ENCODE results near the gene PLAAT2. TPM values are rescaled to one million over a fixed set of nuclear protein-coding genes. Genes with fewer than 3 reads are reported as not detected.

PLAAT2 gene
- polyA plus RNA-seq, 1 of the 3 experiments (the other 2 are of a cell fraction): 0.53 TPM

GRCh38 chr11:63518548-63518947, 44.6 kb downstream of the PLAAT2 start:
- Histone ChIP-seq H3F3A (replicated peaks; ENCODE audit: insufficient read depth) (no peaks in the 10 kb centered on the region), H3K4me1 (ENCODE audit: control insufficient read depth in 1 of 2, insufficient read depth in 2 of 2, low read depth in 1 of 2, low read length in 1 of 2) (no peaks in the 10 kb centered on the region), H3K9ac (no peak overlapping the region), H3K27me3 (ENCODE audit: insufficient read depth) (no peaks in the 10 kb centered on the region), H3K4me2 (no peak overlapping the region), H3K27ac (ENCODE audit: low read depth in 2 of 2, low read length in 1 of 2) (no peak overlapping the region), H3K79me2 (ENCODE audit: insufficient read depth) (no peaks in the 10 kb centered on the region), H3K4me3 (ENCODE audit: low read depth in 2 of 2, low read length in 1 of 2) (no peak overlapping the region), H3K36me3 (replicated peaks in 1 of 2; ENCODE audit: control insufficient read depth in 1 of 2, insufficient read depth in 2 of 2, low read length in 1 of 2) (no peaks in the 10 kb centered on the region), H4K20me1 (ENCODE audit: insufficient read depth) (no peaks in the 10 kb centered on the region), H3K9me2 (no peaks in the 10 kb centered on the region), H3K9me3 (no peaks in the 10 kb centered on the region), H2AFZ (ENCODE audit: low read depth) (no peak overlapping the region)
- ChIA-PET CTCF (no interaction called here), POLR2A (no interaction called here)
- no peak for TF ChIP-seq GABPA (IDR thresholded peaks at IDR 0.05; ENCODE audit: low read depth)
- 11% methylated on average over 1 of the region's 1 CpG for WGBS (ENCODE audit: low lambda C conversion rate)
- DNase-seq: no peak

- Histone ChIP-seq H3K9me2 (no peaks in the 10 kb centered on the region), H3K9ac (no peak overlapping the region), H3K27ac (ENCODE audit: low read depth in 2 of 2, low read length in 1 of 2) (no peak overlapping the region), H3K79me2 (ENCODE audit: insufficient read depth) (no peaks in the 10 kb centered on the region), H4K20me1 (ENCODE audit: insufficient read depth) (no peaks in the 10 kb centered on the region), H3F3A (replicated peaks; ENCODE audit: insufficient read depth) (no peaks in the 10 kb centered on the region), H3K4me1 (ENCODE audit: control insufficient read depth in 1 of 2, insufficient read depth in 2 of 2, low read depth in 1 of 2, low read length in 1 of 2) (no peaks in the 10 kb centered on the region), H3K4me3 (ENCODE audit: low read depth in 2 of 2, low read length in 1 of 2) (no peak overlapping the region), H3K36me3 (replicated peaks in 1 of 2; ENCODE audit: control insufficient read depth in 1 of 2, insufficient read depth in 2 of 2, low read length in 1 of 2) (no peaks in the 10 kb centered on the region), H3K9me3 (no peaks in the 10 kb centered on the region), H3K27me3 (ENCODE audit: insufficient read depth) (no peaks in the 10 kb centered on the region; the same call in 1 of the 2 replicates), H3K4me2 (no peak overlapping the region), H2AFZ (ENCODE audit: low read depth) (no peak overlapping the region)
- TF ChIP-seq ZBTB33 (IDR thresholded peaks at IDR 0.05; ENCODE audit: borderline replicate concordance, low read depth): no peak
- WGBS (ENCODE audit: low lambda C conversion rate): 62% methylated on average over 5 of the region's 5 CpGs
- POLR2A ChIA-PET: no interaction called here
- DNase-seq: no peak
- CTCF ChIA-PET: no interaction called here
These were observed 46.0 kb downstream of the PLAAT2 start for GRCh38 chr11:63517156-63517555.

- CTCF ChIA-PET: interaction anchor here (1.4 kb wide), 1 partner anchor 222 kb away, joined by 4 read pairs; no protein-coding TSS in a partner anchor
- H3K4me1 ChIP-seq (ENCODE audit: control insufficient read depth in 1 of 2, insufficient read depth in 2 of 2, low read depth in 1 of 2, low read length in 1 of 2): no peaks in the 10 kb centered on the region
- H3K36me3 ChIP-seq (replicated peaks in 1 of 2; ENCODE audit: control insufficient read depth in 1 of 2, insufficient read depth in 2 of 2, low read length in 1 of 2): no peaks in the 10 kb centered on the region
- POLR2A ChIA-PET: no interaction called here
- no peak for TF ChIP-seq YY1 (IDR thresholded peaks at IDR 0.05; ENCODE audit: low read depth)
- TF ChIP-seq RCOR1 (IDR thresholded peaks at IDR 0.05; ENCODE audit: low read length): no peak
- no peak for TF ChIP-seq CTCF (IDR thresholded peaks at IDR 0.05)
- TF ChIP-seq EZH2phosphoT487 (IDR thresholded peaks at IDR 0.05; ENCODE audit: borderline replicate concordance, low read depth): no peak
- TF ChIP-seq IRF3 (IDR thresholded peaks at IDR 0.05; ENCODE audit: low read depth, low read length): no peak
- H3F3A ChIP-seq (replicated peaks; ENCODE audit: insufficient read depth): no peaks in the 10 kb centered on the region
- no peaks in the 10 kb centered on the region; the same call in 1 of the 2 replicates for H3K27me3 ChIP-seq (ENCODE audit: insufficient read depth)
- no peak for DNase-seq
- H2AFZ ChIP-seq (ENCODE audit: low read depth): no peak overlapping the region
- WGBS (ENCODE audit: low lambda C conversion rate): 100% methylated on average over 1 of the region's 6 CpGs
- H3K9ac ChIP-seq: no peak overlapping the region
- H4K20me1 ChIP-seq (ENCODE audit: insufficient read depth): no peaks in the 10 kb centered on the region
- H3K4me3 ChIP-seq (ENCODE audit: low read depth in 2 of 2, low read length in 1 of 2): no peak overlapping the region
- H3K9me3 ChIP-seq: no peaks in the 10 kb centered on the region
- H3K79me2 ChIP-seq (ENCODE audit: insufficient read depth): no peaks in the 10 kb centered on the region
- no peaks in the 10 kb centered on the region for H3K9me2 ChIP-seq
- H3K4me2 ChIP-seq: no peak overlapping the region
- H3K27ac ChIP-seq (ENCODE audit: low read depth in 2 of 2, low read length in 1 of 2): no peak overlapping the region
These were observed 47.1 kb downstream of the PLAAT2 start for GRCh38 chr11:63516109-63516508.
